HG03025 (cell line): ENCODE data around the gene TCEAL8.

Source experiments
- ATAC-seq: cut with Tn5 transposase; IDR thresholded peaks from one replicate; pipeline ENCODE4 v1.9.1; 2021; ENCODE audit warnings: mild to moderate bottlenecking, moderate library complexity; ENCODE audit not compliant: unreplicated experiment, low FRiP score

The TCEAL8 gene

GRCh38 chrX:103215425-103215991 is 39.4 kb downstream of the TCEAL8 start:
- peak; percentile 19 for ATAC-seq

DNA sequence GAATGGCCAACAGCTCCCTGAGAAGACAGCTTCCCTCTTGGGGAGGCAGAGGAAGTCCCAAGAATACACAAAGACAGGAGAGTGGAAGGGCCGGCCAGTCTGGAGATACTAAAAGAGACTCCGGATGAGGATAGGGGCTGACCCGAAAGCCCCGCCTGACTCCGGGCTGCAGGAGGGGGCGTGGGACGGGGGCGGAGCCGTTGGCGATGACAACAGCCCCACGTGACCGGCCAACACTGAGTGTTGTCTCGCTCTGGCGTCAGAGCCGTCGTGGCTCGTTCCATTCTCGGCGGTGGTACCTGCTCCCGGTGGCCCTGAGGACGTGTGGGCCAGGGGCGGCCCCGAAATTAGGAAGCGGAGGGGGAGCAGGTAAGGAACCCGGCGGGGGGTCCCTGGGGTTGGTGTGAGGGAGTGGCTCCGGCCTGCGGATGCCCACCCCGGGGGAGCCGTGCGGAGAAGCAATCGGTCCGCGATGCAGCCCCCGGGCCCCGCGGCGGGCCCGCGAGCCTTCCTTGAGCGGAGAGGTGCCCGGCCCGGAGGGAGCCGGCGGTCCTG is 40.0 kb downstream of the TCEAL8 start, which contains the start of gene BEX4:
BEX4 (plus strand) TSS at position 239 of the 555 bp plus-strand sequence. CDS start 1,046 bp downstream, outside the sequence.
- ATAC-seq, result peak; percentile 91

DNA sequence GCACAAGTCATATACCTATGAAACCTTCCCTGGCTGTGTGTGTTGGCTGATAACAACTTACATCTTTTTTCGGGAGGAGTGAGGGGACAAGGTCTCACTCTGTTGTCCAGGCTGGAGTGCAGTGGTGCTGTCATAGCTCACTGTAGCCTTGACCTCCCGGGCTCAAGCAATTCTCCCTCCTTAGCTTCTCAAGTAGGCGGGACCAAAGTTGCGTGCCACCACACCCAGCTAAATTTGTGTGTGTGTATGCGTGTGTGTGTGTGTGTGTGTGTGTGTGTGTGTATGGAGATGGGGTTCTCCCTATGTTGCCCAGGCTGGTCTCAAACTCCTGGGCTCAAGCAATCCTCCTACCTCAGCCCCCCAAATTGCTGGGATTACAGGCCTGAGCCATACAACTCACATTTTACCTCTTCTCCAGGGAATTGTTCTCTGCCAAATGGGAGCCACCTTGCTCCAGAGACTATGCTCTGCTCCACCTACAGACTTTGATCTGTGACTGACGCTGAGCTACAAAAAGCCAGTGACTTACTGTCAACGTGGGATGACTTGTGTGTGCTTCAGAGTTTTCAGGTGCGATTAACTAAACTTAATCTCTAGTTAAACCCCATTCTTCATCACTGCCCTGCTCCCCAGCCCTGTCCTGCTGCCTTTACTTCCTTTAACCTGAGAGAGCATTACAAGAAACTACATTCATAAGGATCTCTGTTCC is 42.1 kb downstream of the TCEAL8 start:
- ATAC-seq, result no peak

GRCh38 chrX:103211012-103211715 is 43.8 kb downstream of the TCEAL8 start:
- no peak for ATAC-seq

DNA sequence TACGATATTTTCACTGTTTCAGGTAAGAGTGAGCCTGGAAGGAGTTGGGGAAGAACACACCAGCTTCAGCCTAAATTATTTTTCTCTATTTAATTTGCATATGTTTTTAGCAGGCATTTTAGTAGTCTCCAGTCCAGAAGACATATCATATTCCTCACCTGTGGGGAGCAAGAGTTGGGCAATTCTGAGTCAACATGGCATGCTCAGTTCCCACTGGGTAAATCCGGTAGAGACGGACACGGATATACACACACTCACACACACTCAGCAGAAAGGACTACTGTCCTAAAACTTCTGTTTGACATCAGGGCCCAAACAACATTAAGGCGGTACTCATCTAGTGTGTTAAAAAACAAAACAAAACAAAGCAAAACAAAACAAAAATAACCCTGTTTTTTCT is 44.9 kb downstream of the TCEAL8 start:
- ATAC-seq, result no peak
